Ishikawa (cell line): ENCODE data around the gene FMOD.

Source experiments
- CEBPB ChIP-seq: IDR thresholded peaks from 2 replicates; pipeline ENCODE4 v1.6.1; 2012
- CREB1 ChIP-seq: IDR thresholded peaks from 2 replicates; pipeline ENCODE4 v1.6.1; 2012; ENCODE audit warnings: low read depth
- EP300 ChIP-seq: IDR thresholded peaks from 2 replicates; pipeline ENCODE4 v1.6.1; 2012; ENCODE audit warnings: borderline replicate concordance
- USF1 ChIP-seq: IDR thresholded peaks from 2 replicates; pipeline ENCODE4 v1.6.1; 2012

- TF ChIP-seq CREB1 (no peak), USF1 (no peak), CEBPB (no peak), EP300 (no peak)
Observed at GRCh38 chr1:203336097-203336496, 14.8 kb downstream of the FMOD start.
